Epithelial cell of esophagus (primary cell): ENCODE data around the gene CPT1A.

Experiments used
- DNase-seq: peaks from one replicate; pipeline ENCODE4 v3.0.0; 2010; ENCODE audit warnings: low read depth
- H3K4me3 ChIP-seq: 2 replicates; pipeline ENCODE4 v1.5.1; 2011; ENCODE audit warnings: mild to moderate bottlenecking, low read length, control low read depth
- TF ChIP-seq, protein P1 (sequence below): IDR thresholded peaks from 2 replicates; pipeline ENCODE4 v1.5.1; 2011; ENCODE audit warnings: low read depth, mild to moderate bottlenecking, low read length, control low read depth, inconsistent platforms; ENCODE audit not compliant: insufficient read depth; ENCODE audit errors: missing control alignments

The CPT1A gene

DNA sequence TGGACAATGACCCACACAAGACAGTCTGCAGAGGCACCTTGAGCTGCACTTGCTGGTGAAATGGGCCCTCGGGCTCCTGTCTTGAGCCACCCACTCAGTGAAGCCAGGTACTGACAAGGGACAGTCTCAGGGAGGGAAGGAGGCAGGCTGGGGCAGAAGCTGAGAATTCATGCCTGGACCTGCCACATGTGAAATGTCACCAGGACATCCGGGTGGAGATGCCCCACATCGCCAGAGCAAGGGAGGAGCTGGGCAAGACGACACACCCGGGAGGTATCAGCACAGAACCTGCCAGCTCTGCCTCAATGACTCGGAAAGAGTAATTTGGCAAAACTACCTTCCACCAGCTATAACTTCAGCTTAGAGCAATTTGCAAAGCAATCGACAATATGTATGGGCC lies 23.5 kb downstream of the CPT1A start:
- TF ChIP-seq, protein P1, sequence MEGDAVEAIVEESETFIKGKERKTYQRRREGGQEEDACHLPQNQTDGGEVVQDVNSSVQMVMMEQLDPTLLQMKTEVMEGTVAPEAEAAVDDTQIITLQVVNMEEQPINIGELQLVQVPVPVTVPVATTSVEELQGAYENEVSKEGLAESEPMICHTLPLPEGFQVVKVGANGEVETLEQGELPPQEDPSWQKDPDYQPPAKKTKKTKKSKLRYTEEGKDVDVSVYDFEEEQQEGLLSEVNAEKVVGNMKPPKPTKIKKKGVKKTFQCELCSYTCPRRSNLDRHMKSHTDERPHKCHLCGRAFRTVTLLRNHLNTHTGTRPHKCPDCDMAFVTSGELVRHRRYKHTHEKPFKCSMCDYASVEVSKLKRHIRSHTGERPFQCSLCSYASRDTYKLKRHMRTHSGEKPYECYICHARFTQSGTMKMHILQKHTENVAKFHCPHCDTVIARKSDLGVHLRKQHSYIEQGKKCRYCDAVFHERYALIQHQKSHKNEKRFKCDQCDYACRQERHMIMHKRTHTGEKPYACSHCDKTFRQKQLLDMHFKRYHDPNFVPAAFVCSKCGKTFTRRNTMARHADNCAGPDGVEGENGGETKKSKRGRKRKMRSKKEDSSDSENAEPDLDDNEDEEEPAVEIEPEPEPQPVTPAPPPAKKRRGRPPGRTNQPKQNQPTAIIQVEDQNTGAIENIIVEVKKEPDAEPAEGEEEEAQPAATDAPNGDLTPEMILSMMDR = no peak
- no peak overlapping the region for H3K4me3 ChIP-seq
- DNase-seq = peak; percentile 68

DNA sequence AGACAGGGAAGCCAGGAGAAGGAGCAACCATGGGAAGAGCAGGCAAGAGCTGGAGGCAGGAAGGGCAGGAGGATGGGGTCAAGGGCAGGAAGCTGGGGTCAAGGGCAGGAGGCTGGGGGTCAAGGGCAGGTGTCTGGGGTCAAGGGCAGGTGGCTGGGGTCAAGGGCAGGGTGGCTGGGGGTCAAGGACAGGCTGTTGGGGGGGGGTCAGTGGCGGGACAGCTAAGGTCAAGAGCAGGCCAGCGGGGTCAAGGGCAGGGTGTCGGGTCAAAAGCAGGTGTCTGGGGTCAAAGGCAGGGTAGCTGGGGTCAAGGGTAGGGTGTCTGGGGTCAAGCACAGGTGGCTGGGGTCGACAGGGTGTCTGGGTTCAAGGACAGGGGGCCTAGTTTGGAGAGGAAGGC lies 24.2 kb downstream of the CPT1A start:
- no peak for DNase-seq

DNA sequence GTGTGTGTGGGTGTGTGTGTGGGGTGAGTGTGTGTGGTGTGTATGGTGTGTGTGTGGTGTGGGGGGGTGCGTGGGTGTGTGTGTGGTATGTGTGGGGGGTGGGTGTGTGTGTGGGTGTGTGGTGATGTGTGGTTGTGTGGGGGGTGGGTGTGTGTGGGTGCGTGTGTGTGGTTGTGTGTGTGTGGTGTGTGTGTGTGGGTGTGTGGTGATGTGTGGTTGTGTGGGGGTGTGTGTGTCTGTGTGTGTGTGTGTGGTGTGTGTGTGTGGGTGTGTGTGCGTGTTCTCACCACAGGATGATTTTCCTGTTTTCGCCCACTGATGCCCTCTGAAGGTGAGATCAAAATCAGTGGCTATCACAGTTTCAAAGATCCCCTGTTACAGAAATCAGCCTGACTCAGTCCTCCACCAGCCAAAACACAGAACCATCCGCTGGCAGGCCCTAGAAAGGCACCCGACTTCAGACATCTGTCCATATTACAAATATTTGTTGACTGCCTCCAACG lies 24.7 kb downstream of the CPT1A start:
- TF ChIP-seq, protein P1 = no peak
- DNase-seq = no peak
- no peak overlapping the region for H3K4me3 ChIP-seq

More for the DNA sequence above, 24.2 kb downstream of the CPT1A start:
- TF ChIP-seq, protein P1 = no peak
- H3K4me3 ChIP-seq = no peak overlapping the region

DNA sequence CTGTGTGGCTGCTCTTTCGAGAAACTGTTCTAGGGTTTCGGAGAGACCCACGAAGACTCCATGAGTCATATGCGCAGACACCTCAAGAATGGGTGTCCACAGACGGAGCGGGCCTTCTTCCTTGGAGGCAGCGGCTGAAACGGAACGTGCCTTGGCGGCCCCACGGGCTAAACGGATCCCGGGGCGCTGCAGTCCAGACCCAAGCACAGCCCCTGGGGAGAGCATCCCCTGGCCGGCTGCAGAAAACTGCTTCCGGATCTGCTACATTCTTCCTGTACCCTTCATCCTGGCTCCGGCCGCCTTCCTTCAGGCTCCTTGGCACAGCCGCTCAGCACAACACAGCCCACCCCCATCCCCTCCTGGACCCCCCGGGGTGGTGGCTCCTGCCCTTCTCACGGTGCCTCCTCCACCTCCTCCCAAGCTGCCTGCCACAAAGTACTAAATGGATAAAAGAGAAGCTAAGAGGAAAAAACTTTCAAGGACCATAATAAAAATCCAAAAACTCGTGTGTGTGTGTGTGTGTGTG lies 25.4 kb downstream of the CPT1A start:
- TF ChIP-seq, protein P1 = no peak
- H3K4me3 ChIP-seq = no peak overlapping the region
- DNase-seq = no peak

DNA sequence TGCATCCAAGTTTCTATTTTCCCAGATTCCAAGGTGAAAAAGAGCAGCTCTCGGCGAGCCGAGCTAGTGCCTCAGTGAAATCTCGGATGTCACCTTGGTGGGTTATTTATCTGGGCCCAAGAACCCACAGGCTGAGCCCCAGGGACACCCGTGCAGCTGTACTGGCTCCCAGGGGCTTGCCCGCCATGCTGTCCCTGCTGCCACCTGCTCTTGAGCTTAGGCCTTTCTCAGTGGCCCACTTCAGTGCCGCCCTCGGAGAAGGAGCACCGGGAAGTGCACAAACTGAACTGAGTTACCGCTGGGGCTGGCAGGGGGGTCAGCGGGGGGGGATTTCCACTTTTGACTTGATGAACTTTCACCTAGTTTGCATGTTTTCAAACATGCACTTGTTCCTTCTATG lies 27.9 kb downstream of the CPT1A start:
- no peak overlapping the region for H3K4me3 ChIP-seq
- TF ChIP-seq, protein P1 = no peak
- no peak for DNase-seq

DNA sequence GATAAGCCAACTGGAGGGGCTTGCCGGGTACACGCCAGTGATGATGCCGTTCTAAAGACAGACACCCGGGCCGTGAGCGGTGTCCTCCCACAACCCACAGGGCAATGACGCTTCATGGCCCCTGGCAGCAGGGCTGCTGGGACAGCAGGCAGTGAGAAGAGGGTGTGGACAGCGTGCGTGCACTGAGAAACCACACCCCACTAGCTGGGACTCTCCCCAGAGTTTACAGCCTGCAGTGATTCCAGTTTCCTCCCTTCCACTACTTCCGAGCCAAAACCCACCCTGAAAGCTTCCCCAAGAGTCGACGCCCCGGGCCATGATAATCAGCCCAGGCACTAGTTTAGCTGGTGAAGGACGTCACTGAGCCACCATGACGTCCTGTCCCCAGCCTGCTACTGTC lies 29.2 kb downstream of the CPT1A start:
- no peak for DNase-seq
- TF ChIP-seq, protein P1 = no peak
- no peak overlapping the region for H3K4me3 ChIP-seq

DNA sequence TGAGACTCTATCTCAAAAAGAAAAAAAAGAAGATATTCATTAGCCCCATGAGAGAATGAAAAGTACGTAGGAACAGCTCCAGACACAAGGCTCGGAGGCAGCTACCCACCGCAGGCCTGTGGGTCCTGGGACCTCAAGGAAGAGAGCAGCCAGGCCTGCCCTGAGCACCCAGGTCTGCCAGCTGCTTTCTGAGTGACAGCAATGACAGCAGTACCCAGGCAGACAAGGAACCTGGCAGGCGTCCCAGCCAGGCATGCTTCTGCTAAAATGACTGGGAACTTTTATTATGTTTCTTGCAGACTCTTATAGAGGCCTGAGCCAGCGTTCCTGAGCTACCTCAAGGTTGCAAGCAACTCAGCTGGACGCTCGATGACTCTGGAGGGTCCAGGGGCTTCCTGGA lies 31.6 kb downstream of the CPT1A start:
- no peak overlapping the region for H3K4me3 ChIP-seq
- TF ChIP-seq, protein P1 = no peak
- DNase-seq = no peak
